PC-9 (cell line): ENCODE results near the gene GNAO1. TPM values are rescaled to one million over a fixed set of nuclear protein-coding genes. Genes with fewer than 3 reads are reported as not detected.
A peak's percentile ranks its signal among the peaks of the same experiment; 100 is the strongest.

Experiments used
- BruUV-seq: library from RNA; stranded (reverse); fragments of 400-500 nt; replicated peaks from 2 replicates; lab custom pipeline; 2021; lab: Mats Ljungman, UMichigan
- CTCF ChIA-PET: fragments of 300-600 bp; sonication (Branson Sonifier 250); formaldehyde crosslinking; loops from one replicate; lab custom pipeline; 2022; ENCODE audit warnings: antibody characterized with exemption; lab: Charles Lee
- POLR2A ChIA-PET: fragments of 300-600 bp; sonication (Branson Sonifier 250); formaldehyde crosslinking; loops from one replicate; lab custom pipeline; 2022; ENCODE audit warnings: antibody characterized with exemption; ENCODE audit not compliant: unreplicated experiment; lab: Charles Lee
- DNase-seq, 2 experiments: peaks; one replicate each; pipeline versions ENCODE4 v3.0.0 to v3.0.0-alpha.2; 2015 to 2022; ENCODE audit warnings: mixed read lengths in 1 of 2
- H2AFZ ChIP-seq: fragments of 200-600 bp; sonication (generic); 2 replicates; pipeline ENCODE4 v1.8.1; 2017; ENCODE audit warnings: antibody characterized with exemption
- H3F3A ChIP-seq: fragments of 200-600 bp; sonication (generic); 2 replicates; pipeline ENCODE4 v1.8.1; 2017; ENCODE audit warnings: antibody characterized with exemption, mild to moderate bottlenecking, low read depth; ENCODE audit not compliant: insufficient read depth
- H3K27ac ChIP-seq: fragments of 200-600 bp; sonication (generic); 2 replicates; pipeline ENCODE4 v1.6.1; 2016; ENCODE audit warnings: mixed run types
- H3K27me3 ChIP-seq: fragments of 200-600 bp; sonication (generic); 2 replicates; pipeline ENCODE4 v1.6.1; 2016; ENCODE audit warnings: low read depth, mixed run types; ENCODE audit not compliant: insufficient read depth
- H3K36me3 ChIP-seq: fragments of 200-600 bp; sonication (generic); 2 replicates; pipeline ENCODE4 v1.6.1; 2016; ENCODE audit warnings: low read depth, mixed run types
- H3K4me1 ChIP-seq: fragments of 200-600 bp; sonication (generic); replicated peaks from 2 replicates; pipeline ENCODE4 v1.6.1; 2016; ENCODE audit warnings: mixed run types; ENCODE audit not compliant: insufficient read depth
- H3K4me2 ChIP-seq: fragments of 200-600 bp; sonication (generic); 2 replicates; pipeline ENCODE4 v1.6.1; 2017; ENCODE audit warnings: mixed run types
- H3K4me3 ChIP-seq: fragments of 200-600 bp; sonication (generic); 2 replicates; pipeline ENCODE4 v1.6.1; 2016; ENCODE audit warnings: mixed run types
- H3K79me2 ChIP-seq: fragments of 200-600 bp; sonication (generic); 2 replicates; pipeline ENCODE4 v1.6.1; 2017; ENCODE audit warnings: low read depth, mixed run types
- H3K9me2 ChIP-seq: fragments of 200-600 bp; sonication (generic); 2 replicates; pipeline ENCODE4 v1.8.1; 2017; ENCODE audit warnings: mild to moderate bottlenecking; ENCODE audit not compliant: insufficient read depth
- H3K9me3 ChIP-seq: fragments of 200-600 bp; sonication (generic); 2 replicates; pipeline ENCODE4 v1.8.1; 2016; ENCODE audit warnings: low read depth; ENCODE audit not compliant: insufficient read depth
- H4K20me1 ChIP-seq: fragments of 200-600 bp; sonication (generic); 2 replicates; pipeline ENCODE4 v1.8.1; 2017; ENCODE audit not compliant: insufficient read depth
- EZH2 ChIP-seq: fragments of 200-600 bp; sonication (generic); IDR thresholded peaks from 2 replicates; pipeline ENCODE4 v1.8.0; 2017; ENCODE audit warnings: antibody characterized with exemption, low read depth
- intact Hi-C: fragments of 100-400 bp; cut with micrococcal nuclease; formaldehyde crosslinking; loops from one replicate; pipeline ENCODE4 v1.10.0; 2022; ENCODE audit not compliant: unreplicated experiment
- total RNA-seq: library from RNA; stranded (reverse); gene quantifications from 2 replicates; pipeline ENCODE4 v1.2.3, GENCODE V29; 2021
- TF ChIP-seq, protein P1 (sequence below): fragments of 200-600 bp; sonication (generic); conservative IDR thresholded peaks from 2 replicates; pipeline ENCODE4 v1.6.1; 2017; ENCODE audit warnings: mixed run types, antibody characterized with exemption, mild to moderate bottlenecking, moderate library complexity

The GNAO1 gene
- total RNA-seq, 1 experiment from 2014 or later: 2.8 TPM

DNA sequence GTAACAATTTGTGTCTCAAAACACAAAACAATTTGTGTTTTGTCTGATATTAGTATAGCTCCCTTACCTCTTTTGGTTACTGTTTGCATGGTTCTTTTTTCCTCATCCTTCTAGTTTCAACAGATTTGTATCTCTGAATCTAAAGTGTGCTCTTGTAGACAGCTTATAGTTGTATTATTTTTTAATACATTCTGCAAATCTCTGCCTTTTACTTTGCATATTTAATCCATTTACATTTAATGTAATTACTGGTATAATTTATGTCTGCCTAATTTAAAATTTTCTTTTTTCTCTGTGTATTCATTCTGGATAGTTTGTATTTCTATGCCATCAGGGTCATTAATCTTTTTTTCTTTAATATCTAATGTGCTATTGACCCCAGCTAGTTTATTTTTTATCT is 9.9 kb upstream of the GNAO1 start:
- Histone ChIP-seq H3K4me2 (no peak overlapping the region), H4K20me1 (no peaks in the 10 kb centered on the region), H3K4me1 (no peaks in the 10 kb centered on the region), H3K9me2 (no peaks in the 10 kb centered on the region), H3K4me3 (no peak overlapping the region), H3K27ac (no peak overlapping the region), H3K79me2 (no peaks in the 10 kb centered on the region), H3K36me3 (no peaks in the 10 kb centered on the region), H3K9me3 (peaks cover 10% of the 10 kb centered on the region; the same call in 1 of the 2 replicates), H3K27me3 (no peaks in the 10 kb centered on the region), H3F3A (peaks cover 10% of the 10 kb centered on the region), H2AFZ (no peak overlapping the region)
- intact Hi-C loops: no loop called here
- POLR2A ChIA-PET: no interaction called here
- no peak for TF ChIP-seq EZH2
- TF ChIP-seq, protein P1, sequence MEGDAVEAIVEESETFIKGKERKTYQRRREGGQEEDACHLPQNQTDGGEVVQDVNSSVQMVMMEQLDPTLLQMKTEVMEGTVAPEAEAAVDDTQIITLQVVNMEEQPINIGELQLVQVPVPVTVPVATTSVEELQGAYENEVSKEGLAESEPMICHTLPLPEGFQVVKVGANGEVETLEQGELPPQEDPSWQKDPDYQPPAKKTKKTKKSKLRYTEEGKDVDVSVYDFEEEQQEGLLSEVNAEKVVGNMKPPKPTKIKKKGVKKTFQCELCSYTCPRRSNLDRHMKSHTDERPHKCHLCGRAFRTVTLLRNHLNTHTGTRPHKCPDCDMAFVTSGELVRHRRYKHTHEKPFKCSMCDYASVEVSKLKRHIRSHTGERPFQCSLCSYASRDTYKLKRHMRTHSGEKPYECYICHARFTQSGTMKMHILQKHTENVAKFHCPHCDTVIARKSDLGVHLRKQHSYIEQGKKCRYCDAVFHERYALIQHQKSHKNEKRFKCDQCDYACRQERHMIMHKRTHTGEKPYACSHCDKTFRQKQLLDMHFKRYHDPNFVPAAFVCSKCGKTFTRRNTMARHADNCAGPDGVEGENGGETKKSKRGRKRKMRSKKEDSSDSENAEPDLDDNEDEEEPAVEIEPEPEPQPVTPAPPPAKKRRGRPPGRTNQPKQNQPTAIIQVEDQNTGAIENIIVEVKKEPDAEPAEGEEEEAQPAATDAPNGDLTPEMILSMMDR: no peak
- no peak for DNase-seq
- CTCF ChIA-PET: no interaction called here
- BruUV-seq: no TSS peak

- no peak for DNase-seq
- no TSS peak for BruUV-seq
- no peaks in the 10 kb centered on the region for H4K20me1 ChIP-seq
- intact Hi-C loops: no loop called here
- no peak overlapping the region for H3K27ac ChIP-seq
- no peaks in the 10 kb centered on the region for H3K27me3 ChIP-seq
- no peak overlapping the region for H2AFZ ChIP-seq
- no peaks in the 10 kb centered on the region for H3K36me3 ChIP-seq
- H3K4me3 ChIP-seq: no peak overlapping the region
- no peaks in the 10 kb centered on the region for H3K79me2 ChIP-seq
- ChIA-PET CTCF (no interaction called here), POLR2A (no interaction called here)
- H3F3A ChIP-seq: peaks cover 10% of the 10 kb centered on the region
- no peaks in the 10 kb centered on the region for H3K9me2 ChIP-seq
- peaks cover 10% of the 10 kb centered on the region; the same call in 1 of the 2 replicates for H3K9me3 ChIP-seq
- H3K4me2 ChIP-seq: no peak overlapping the region
- TF ChIP-seq, protein P1: no peak
- TF ChIP-seq EZH2: no peak
- no peaks in the 10 kb centered on the region for H3K4me1 ChIP-seq
These were observed 8.0 kb upstream of the GNAO1 start for GRCh38 chr16:56183266-56183665.

DNA sequence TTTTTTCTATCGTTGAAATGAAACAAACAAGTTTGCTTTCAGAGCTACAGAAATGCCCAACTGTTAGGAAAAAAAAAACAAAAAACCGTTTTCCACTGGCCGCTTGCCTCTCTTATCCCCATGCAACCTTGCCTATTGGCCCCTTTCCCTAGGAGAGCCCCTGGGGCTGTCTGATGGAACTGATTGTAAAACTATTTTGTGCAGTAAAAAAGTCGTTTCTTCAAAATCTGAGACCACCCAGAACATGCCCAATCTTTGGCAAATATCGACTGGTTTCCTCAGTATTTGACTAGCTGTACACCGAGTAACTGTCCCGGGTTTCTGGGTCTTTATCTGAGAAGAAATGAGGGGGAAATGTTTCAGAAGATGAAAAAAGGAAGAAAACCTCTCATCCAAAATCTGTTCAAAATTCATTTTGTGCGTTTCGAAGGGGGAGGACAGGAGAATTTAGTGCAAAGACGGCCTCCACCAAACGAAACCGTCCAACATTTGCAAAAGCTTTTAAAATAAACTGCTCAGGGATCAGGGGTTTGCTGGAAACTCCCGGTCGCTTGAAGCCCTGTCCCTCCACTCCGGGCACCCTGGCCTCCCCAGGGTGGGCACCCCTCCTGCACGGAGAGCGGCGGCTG is 1.1 kb upstream of the GNAO1 start:
- no TSS peak for BruUV-seq
- TF ChIP-seq EZH2: no peak
- TF ChIP-seq, protein P1: no peak
- Histone ChIP-seq H3K9me3 (no peaks in the 10 kb centered on the region), H3F3A (peaks cover 17% of the 10 kb centered on the region; the same call in 1 of the 2 replicates), H3K36me3 (no peaks in the 10 kb centered on the region), H2AFZ (peak overlapping the region; percentile 87), H4K20me1 (no peaks in the 10 kb centered on the region), H3K4me2 (peak overlapping the region; percentile 78), H3K4me3 (peak overlapping the region; percentile 65), H3K27ac (no peak overlapping the region), H3K27me3 (peaks cover 6% of the 10 kb centered on the region; the same call in 1 of the 2 replicates), H3K79me2 (peaks cover 6% of the 10 kb centered on the region; the same call in 1 of the 2 replicates), H3K9me2 (no peaks in the 10 kb centered on the region), H3K4me1 (peaks cover 12% of the 10 kb centered on the region)
- DNase-seq: no peak
- ChIA-PET CTCF (interaction anchor here (0.7 kb wide), 1 partner anchor 243 kb away, joined by 3 read pairs; no protein-coding TSS in a partner anchor), POLR2A (interaction anchor here (0.7 kb wide), 1 partner anchor 754 kb away, joined by 10 read pairs; no protein-coding TSS in a partner anchor)
- intact Hi-C loops: no loop called here
